ENCODE data around the gene MSI2.

MSI2 gene

GRCh38 chr17:57542510-57542909, 286.2 kb downstream of the MSI2 start:
- DNase-seq, result no peak
- Histone ChIP-seq H3K36me3 (no peaks in the 10 kb centered on the region), H3K27me3 (no peaks in the 10 kb centered on the region), H3K4me1 (peaks cover 84% of the 10 kb centered on the region), H3K9me3 (no peaks in the 10 kb centered on the region), H3K4me3 (ENCODE audit: low read depth, low read length) (no peak overlapping the region)
- no peak for TF ChIP-seq CTCF (IDR thresholded peaks at IDR 0.05; ENCODE audit: low read depth, low read length)

GRCh38 chr17:57543230-57543629, 286.9 kb downstream of the MSI2 start:
- Histone ChIP-seq H3K4me1 (peaks cover 84% of the 10 kb centered on the region), H3K27me3 (no peaks in the 10 kb centered on the region), H3K9me3 (no peaks in the 10 kb centered on the region), H3K4me3 (ENCODE audit: low read depth, low read length) (no peak overlapping the region), H3K36me3 (no peaks in the 10 kb centered on the region)
- no peak for TF ChIP-seq CTCF (IDR thresholded peaks at IDR 0.05; ENCODE audit: low read depth, low read length)
- DNase-seq, result no peak

GRCh38 chr17:57544401-57544800, 288.1 kb downstream of the MSI2 start:
- no peak for TF ChIP-seq CTCF (IDR thresholded peaks at IDR 0.05; ENCODE audit: low read depth, low read length)
- no peaks in the 10 kb centered on the region for H3K9me3 ChIP-seq
- peaks cover 78% of the 10 kb centered on the region for H3K4me1 ChIP-seq
- H3K27me3 ChIP-seq, result no peaks in the 10 kb centered on the region
- DNase-seq, result peak; percentile 77
- no peaks in the 10 kb centered on the region for H3K36me3 ChIP-seq
- peak overlapping the region; percentile 12; the same call in 1 of the 2 replicates for H3K4me3 ChIP-seq (ENCODE audit: low read depth, low read length)

GRCh38 chr17:57544834-57545463, 288.6 kb downstream of the MSI2 start:
- Histone ChIP-seq H3K27me3 (no peaks in the 10 kb centered on the region), H3K36me3 (no peaks in the 10 kb centered on the region), H3K4me1 (peaks cover 83% of the 10 kb centered on the region), H3K9me3 (no peaks in the 10 kb centered on the region), H3K4me3 (ENCODE audit: low read depth, low read length) (peak overlapping the region; percentile 1; the same call in 1 of the 2 replicates)
- DNase-seq, result peak; percentile 60
- no peak for TF ChIP-seq CTCF (IDR thresholded peaks at IDR 0.05; ENCODE audit: low read depth, low read length)

- DNase-seq, result peak; percentile 65
- H3K27me3 ChIP-seq, result no peaks in the 10 kb centered on the region
- 0 out of 2 replicates have a peak overlapping the region, but pooled peaks have one; percentile 1 for H3K4me3 ChIP-seq (ENCODE audit: low read depth, low read length)
- H3K36me3 ChIP-seq, result no peaks in the 10 kb centered on the region
- peaks cover 75% of the 10 kb centered on the region for H3K4me1 ChIP-seq
- TF ChIP-seq CTCF (IDR thresholded peaks at IDR 0.05; ENCODE audit: low read depth, low read length), result no peak
- no peaks in the 10 kb centered on the region for H3K9me3 ChIP-seq
These were observed 289.5 kb downstream of the MSI2 start for GRCh38 chr17:57545731-57546342.
